Tibial artery (tissue), 4 donors: ENCODE measurements around the gene SYT1.

Experiments
- DNase-seq, 2 donors: peaks; one replicate each; pipeline ENCODE4 v3.0.0-alpha.2; 2019
- H3K27ac ChIP-seq, 2 donors: fragments of 200-600 bp; sonication (generic) in 1 of 2; 1 replicate in 1 of 2; 2 replicates in 1 of 2; pipeline ENCODE4 v1.5.1; 2018 to 2019; ENCODE audit warnings: mild to moderate bottlenecking in 1 of 2
- H3K27me3 ChIP-seq, 2 donors: fragments of 200-600 bp; sonication (generic) in 1 of 2; one replicate each; pipeline versions ENCODE4 v1.5.1 to v1.6.0; 2016 to 2019
- H3K36me3 ChIP-seq, 3 donors: fragments of 200-600 bp; sonication (generic) in 2 of 3; one replicate each; pipeline ENCODE4 v1.5.1; 2016 to 2019; ENCODE audit warnings: mild to moderate bottlenecking in 2 of 3
- H3K4me1 ChIP-seq, 4 donors: fragments of 200-600 bp; sonication (generic) in 2 of 4; 1 replicate in 3 of 4; 2 replicates in 1 of 4; pipeline ENCODE4 v1.5.1; 2016 to 2019
- H3K4me3 ChIP-seq, 2 donors: fragments of 200-600 bp; sonication (generic) in 1 of 2; 1 replicate in 1 of 2; 2 replicates in 1 of 2; pipeline ENCODE4 v1.5.1; 2018 to 2019; ENCODE audit warnings: mild to moderate bottlenecking in 2 of 2
- H3K9me3 ChIP-seq, 3 donors: fragments of 200-600 bp; sonication (generic) in 1 of 3; one replicate each; pipeline ENCODE4 v1.5.1; 2016 to 2019
- CTCF ChIP-seq, 2 experiments: fragments of 200-600 bp in 1 of 2; fragments of 450-650 bp in 1 of 2; IDR thresholded peaks; one replicate each; pipeline ENCODE4 v1.5.1; 2017 to 2019; ENCODE audit warnings: antibody characterized with exemption in 2 of 2, mild to moderate bottlenecking in 1 of 2, moderate library complexity in 1 of 2
- intact Hi-C: fragments of 100-400 bp; cut with DNase I; formaldehyde crosslinking; loops from one replicate; pipeline ENCODE4 v1.15.0; 2023; ENCODE audit warnings: low total_unique reads

SYT1 gene

DNA sequence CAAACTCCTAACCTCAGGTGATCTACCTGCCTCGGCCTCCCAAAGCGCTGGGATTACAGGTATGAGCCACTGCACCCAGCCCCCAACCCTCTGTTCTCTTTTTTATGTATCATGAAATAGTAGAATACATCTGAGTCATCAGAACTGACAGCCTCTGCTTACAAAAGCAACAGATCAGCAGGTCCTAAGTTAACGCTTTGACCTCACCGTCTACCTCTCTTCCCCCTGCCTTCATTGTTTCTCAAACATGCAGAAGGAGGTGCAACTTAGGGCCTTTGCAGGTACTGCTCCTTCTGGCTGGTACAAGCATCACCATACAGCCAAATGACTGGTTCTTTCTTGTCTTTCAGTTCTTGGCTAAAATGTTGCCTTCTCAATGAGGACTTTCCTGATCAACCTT, 577.0 kb downstream of the SYT1 start:
- Histone ChIP-seq H3K9me3 (no peaks in the 10 kb centered on the region), H3K27me3 (no peaks in the 10 kb centered on the region), H3K4me3 (no peak overlapping the region), H3K36me3 (no peaks in the 10 kb centered on the region), H3K4me1 (peaks cover 0 to 28% (median 7%) of the 10 kb centered on the region in 4 donors), H3K27ac (peak overlapping the region in 1 of 2 donors; percentile 52)
- intact Hi-C loops = no loop called here
- no peak for DNase-seq
- TF ChIP-seq CTCF (IDR thresholded peaks at IDR 0.05) = no peak

DNA sequence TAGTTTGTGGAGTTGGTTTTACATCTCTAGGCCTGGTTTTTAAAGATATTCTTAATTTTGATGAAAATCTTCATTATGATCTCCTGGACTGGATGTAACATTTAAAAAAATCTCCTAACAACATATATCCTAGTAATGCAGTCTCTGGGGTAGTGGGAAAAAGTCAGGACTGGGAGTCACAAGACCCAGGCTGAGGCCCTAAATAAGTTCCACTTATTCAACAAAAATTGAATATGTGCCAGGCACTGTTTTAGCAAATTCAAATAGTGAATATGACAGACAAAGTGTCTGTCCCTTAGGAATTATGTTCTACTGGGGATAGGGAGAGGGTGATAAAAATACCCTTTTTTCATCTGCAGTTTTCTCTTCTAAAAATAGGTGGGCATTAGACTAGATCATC, 577.8 kb downstream of the SYT1 start:
- DNase-seq = no peak

GRCh38 chr12:79444089-79444488, 579.5 kb downstream of the SYT1 start:
- H3K4me3 ChIP-seq = no peak overlapping the region
- H3K4me1 ChIP-seq = peaks cover 0 to 28% (median 7%) of the 10 kb centered on the region in 4 donors
- no peaks in the 10 kb centered on the region for H3K36me3 ChIP-seq
- H3K27me3 ChIP-seq = no peaks in the 10 kb centered on the region
- intact Hi-C loops = no loop called here
- H3K27ac ChIP-seq = no peak overlapping the region
- H3K9me3 ChIP-seq = no peaks in the 10 kb centered on the region
- DNase-seq = no peak
- no peak for TF ChIP-seq CTCF (IDR thresholded peaks at IDR 0.05)

More for the DNA sequence above, 577.8 kb downstream of the SYT1 start:
- peak overlapping the region in 1 of 2 donors; percentile 52 for H3K27ac ChIP-seq
- peaks cover 0 to 28% (median 7%) of the 10 kb centered on the region in 4 donors for H3K4me1 ChIP-seq
- intact Hi-C loops = no loop called here
- H3K36me3 ChIP-seq = no peaks in the 10 kb centered on the region
- H3K27me3 ChIP-seq = no peaks in the 10 kb centered on the region
- H3K4me3 ChIP-seq = no peak overlapping the region
- TF ChIP-seq CTCF (IDR thresholded peaks at IDR 0.05) = no peak
- H3K9me3 ChIP-seq = no peaks in the 10 kb centered on the region

- Histone ChIP-seq H3K9me3 (no peaks in the 10 kb centered on the region), H3K27ac (no peak overlapping the region), H3K36me3 (no peaks in the 10 kb centered on the region), H3K4me1 (peaks cover 0 to 36% (median 9%) of the 10 kb centered on the region in 4 donors), H3K4me3 (no peak overlapping the region), H3K27me3 (no peaks in the 10 kb centered on the region)
- intact Hi-C loops = no loop called here
- no peak for DNase-seq
- no peak for TF ChIP-seq CTCF (IDR thresholded peaks at IDR 0.05)
Measured at GRCh38 chr12:79448816-79449215, 584.2 kb downstream of the SYT1 start.

GRCh38 chr12:79451365-79451764, 586.8 kb downstream of the SYT1 start:
- Histone ChIP-seq H3K27ac (peak overlapping the region; percentile 46 to 52), H3K4me3 (no peak overlapping the region), H3K36me3 (no peaks in the 10 kb centered on the region), H3K4me1 (peaks cover 0 to 46% (median 10%) of the 10 kb centered on the region in 4 donors), H3K9me3 (no peaks in the 10 kb centered on the region), H3K27me3 (no peaks in the 10 kb centered on the region)
- TF ChIP-seq CTCF (IDR thresholded peaks at IDR 0.05) = no peak
- intact Hi-C loops = no loop called here
- DNase-seq = no peak

- intact Hi-C loops = no loop called here
- Histone ChIP-seq H3K36me3 (no peaks in the 10 kb centered on the region), H3K9me3 (no peaks in the 10 kb centered on the region), H3K4me3 (peak overlapping the region; percentile 12 to 24), H3K27ac (peak overlapping the region; percentile 46 to 52), H3K27me3 (no peaks in the 10 kb centered on the region), H3K4me1 (peaks cover 0 to 46% (median 10%) of the 10 kb centered on the region in 4 donors)
- no peak for TF ChIP-seq CTCF (IDR thresholded peaks at IDR 0.05)
- peak; percentile 82 to 86 for DNase-seq
Measured at GRCh38 chr12:79451978-79452377, 587.4 kb downstream of the SYT1 start.
